ENCODE results near the gene RNASEH2B. TPM values are rescaled to one million over a fixed set of nuclear protein-coding genes. Genes with fewer than 3 reads are reported as not detected.

The RNASEH2B gene
- total and polyA plus RNA-seq, 2 donors (not counting 1 experiment from before 2014, with no cell fraction given) = 64.0 to 151 TPM

DNA sequence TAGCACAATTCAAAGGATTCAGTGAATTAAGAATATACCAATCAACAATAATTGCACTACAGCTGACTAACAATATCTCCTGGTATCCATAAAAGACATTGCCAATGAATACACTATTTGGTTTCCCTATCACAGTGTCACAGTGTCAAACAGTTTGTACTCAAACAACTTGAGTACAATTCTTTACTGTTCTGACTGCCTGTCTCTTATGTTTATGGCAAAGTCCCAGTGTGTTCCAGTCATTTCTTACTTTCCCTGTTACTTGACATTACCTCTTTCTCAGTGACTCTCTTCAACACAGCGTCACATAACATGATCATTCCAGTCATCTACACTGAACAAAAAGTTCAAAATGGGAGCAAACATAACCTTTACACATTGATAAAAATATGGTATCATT, 21.2 kb upstream of the RNASEH2B start:
- no peak overlapping the region for H3K4me3 Mint-ChIP-seq
- H3K27me3 Mint-ChIP-seq = no peaks in the 10 kb centered on the region
- ChIA-PET CTCF (interaction anchor here (1.9 kb wide), 1 partner anchor 24 kb away, joined by 6 read pairs; no protein-coding TSS in a partner anchor), POLR2A (no interaction called here)
- H3K9me3 Mint-ChIP-seq (ENCODE audit: insufficient read depth) = no peaks in the 10 kb centered on the region
- no peaks in the 10 kb centered on the region for H3K79me2 ChIP-seq (ENCODE audit: control insufficient read depth, insufficient read depth, low read length)
- no peaks in the 10 kb centered on the region for H3K36me3 ChIP-seq (replicated peaks in 1 of 2; ENCODE audit: control extremely low read depth in 1 of 2, control insufficient read depth in 1 of 2, extremely low read depth in 1 of 2, insufficient read depth in 2 of 2, low read length in 1 of 2)
- no peaks in the 10 kb centered on the region for H3K27me3 ChIP-seq (replicated peaks in 1 of 4; ENCODE audit: control extremely low read depth in 1 of 4, control insufficient read depth in 3 of 4, insufficient read depth in 4 of 4, low read length in 3 of 4)
- ATAC-seq (ENCODE audit: low read depth) (no peak), DNase-seq (no peak)
- no peak overlapping the region for H3K9ac ChIP-seq (ENCODE audit: low read length)
- intact Hi-C loops (cut with micrococcal nuclease) = no loop called here
- TF ChIP-seq EZH2 (IDR thresholded peaks at IDR 0.05; ENCODE audit: borderline replicate concordance, insufficient read depth, low read depth, low read length, poor library complexity, severe bottlenecking) = no peak
- TF ChIP-seq, protein P1, sequence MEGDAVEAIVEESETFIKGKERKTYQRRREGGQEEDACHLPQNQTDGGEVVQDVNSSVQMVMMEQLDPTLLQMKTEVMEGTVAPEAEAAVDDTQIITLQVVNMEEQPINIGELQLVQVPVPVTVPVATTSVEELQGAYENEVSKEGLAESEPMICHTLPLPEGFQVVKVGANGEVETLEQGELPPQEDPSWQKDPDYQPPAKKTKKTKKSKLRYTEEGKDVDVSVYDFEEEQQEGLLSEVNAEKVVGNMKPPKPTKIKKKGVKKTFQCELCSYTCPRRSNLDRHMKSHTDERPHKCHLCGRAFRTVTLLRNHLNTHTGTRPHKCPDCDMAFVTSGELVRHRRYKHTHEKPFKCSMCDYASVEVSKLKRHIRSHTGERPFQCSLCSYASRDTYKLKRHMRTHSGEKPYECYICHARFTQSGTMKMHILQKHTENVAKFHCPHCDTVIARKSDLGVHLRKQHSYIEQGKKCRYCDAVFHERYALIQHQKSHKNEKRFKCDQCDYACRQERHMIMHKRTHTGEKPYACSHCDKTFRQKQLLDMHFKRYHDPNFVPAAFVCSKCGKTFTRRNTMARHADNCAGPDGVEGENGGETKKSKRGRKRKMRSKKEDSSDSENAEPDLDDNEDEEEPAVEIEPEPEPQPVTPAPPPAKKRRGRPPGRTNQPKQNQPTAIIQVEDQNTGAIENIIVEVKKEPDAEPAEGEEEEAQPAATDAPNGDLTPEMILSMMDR (IDR thresholded peaks at IDR 0.05) = no peak
- no peak overlapping the region for H2AFZ ChIP-seq (ENCODE audit: insufficient read depth, low read depth, low read length, poor library complexity, severe bottlenecking)
- no peaks in the 10 kb centered on the region for H3K9me3 ChIP-seq (ENCODE audit: control extremely low read depth in 1 of 3, control insufficient read depth in 2 of 3, insufficient read depth in 1 of 3, low read length in 2 of 3)
- H3K4me1 ChIP-seq (ENCODE audit: control insufficient read depth in 2 of 2, insufficient read depth in 2 of 2, low read length in 2 of 2) = peaks cover 48% of the 10 kb centered on the region in 2 donors
- H3K4me3 ChIP-seq (ENCODE audit: control extremely low read depth in 1 of 5, extremely low read depth in 1 of 5, insufficient read depth in 1 of 5, low read depth in 2 of 5, low read length in 4 of 5) = no peak overlapping the region
- no peaks in the 10 kb centered on the region for H4K20me1 ChIP-seq (ENCODE audit: control insufficient read depth, insufficient read depth, low read length, poor library complexity, severe bottlenecking)
- whole genome bisulfite sequencing (ENCODE audit: insufficient coverage) = no CpG with 5 or more reads among the region's 1 CpG
- no peak overlapping the region for H3K27ac Mint-ChIP-seq
- no peak overlapping the region for H3K27ac ChIP-seq (ENCODE audit: low read length in 2 of 2)
- H3K4me2 ChIP-seq (replicated peaks; ENCODE audit: low read depth, low read length, poor library complexity, severe bottlenecking) = no peak overlapping the region
- H3K4me1 Mint-ChIP-seq = peaks cover 51% of the 10 kb centered on the region

DNA sequence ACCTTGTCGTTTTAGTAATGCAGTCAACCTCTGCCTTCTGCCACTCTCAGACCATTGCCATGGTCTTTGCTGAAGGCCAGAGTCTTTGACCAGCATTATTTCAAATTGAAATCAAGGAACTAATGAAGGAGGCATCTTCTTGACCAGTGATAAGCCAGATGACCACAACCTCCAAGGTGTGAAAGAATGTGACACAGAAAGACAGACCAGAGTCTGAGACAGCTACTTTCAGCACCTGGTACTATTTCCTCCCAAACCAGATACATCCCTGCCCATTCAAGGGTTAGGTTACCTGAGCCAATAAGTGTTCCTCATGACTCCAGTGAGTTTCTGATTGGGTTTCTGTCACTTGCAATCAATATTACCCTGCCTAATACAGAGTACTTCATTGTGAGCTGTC, 20.3 kb upstream of the RNASEH2B start:
- Histone ChIP-seq H3K9me3 (ENCODE audit: control extremely low read depth in 1 of 3, control insufficient read depth in 2 of 3, insufficient read depth in 1 of 3, low read length in 2 of 3) (no peaks in the 10 kb centered on the region), H3K36me3 (replicated peaks in 1 of 2; ENCODE audit: control extremely low read depth in 1 of 2, control insufficient read depth in 1 of 2, extremely low read depth in 1 of 2, insufficient read depth in 2 of 2, low read length in 1 of 2) (no peaks in the 10 kb centered on the region), H3K4me1 (ENCODE audit: control insufficient read depth in 2 of 2, insufficient read depth in 2 of 2, low read length in 2 of 2) (peaks cover 57% of the 10 kb centered on the region in 2 donors), H3K4me3 (ENCODE audit: control extremely low read depth in 1 of 5, extremely low read depth in 1 of 5, insufficient read depth in 1 of 5, low read depth in 2 of 5, low read length in 4 of 5) (no peak overlapping the region), H3K27me3 (replicated peaks in 1 of 4; ENCODE audit: control extremely low read depth in 1 of 4, control insufficient read depth in 3 of 4, insufficient read depth in 4 of 4, low read length in 3 of 4) (no peaks in the 10 kb centered on the region), H3K27ac (ENCODE audit: low read length in 2 of 2) (no peak overlapping the region), H3K4me2 (replicated peaks; ENCODE audit: low read depth, low read length, poor library complexity, severe bottlenecking) (no peak overlapping the region), H4K20me1 (ENCODE audit: control insufficient read depth, insufficient read depth, low read length, poor library complexity, severe bottlenecking) (no peaks in the 10 kb centered on the region), H3K79me2 (ENCODE audit: control insufficient read depth, insufficient read depth, low read length) (no peaks in the 10 kb centered on the region), H3K9ac (ENCODE audit: low read length) (no peak overlapping the region), H2AFZ (ENCODE audit: insufficient read depth, low read depth, low read length, poor library complexity, severe bottlenecking) (no peak overlapping the region)
- intact Hi-C loops (cut with micrococcal nuclease) = no loop called here
- Mint-ChIP-seq H3K9me3 (ENCODE audit: insufficient read depth) (no peaks in the 10 kb centered on the region), H3K4me3 (no peak overlapping the region), H3K4me1 (peaks cover 60% of the 10 kb centered on the region), H3K27me3 (no peaks in the 10 kb centered on the region), H3K27ac (no peak overlapping the region)
- POLR2A ChIA-PET = no interaction called here
- 83% methylated on average over 1 of the region's 1 CpG for WGBS (ENCODE audit: insufficient coverage)
- ATAC-seq (ENCODE audit: low read depth) (no peak), DNase-seq (no peak)
- TF ChIP-seq, protein P1 (IDR thresholded peaks at IDR 0.05) = no peak
- TF ChIP-seq EZH2 (IDR thresholded peaks at IDR 0.05; ENCODE audit: borderline replicate concordance, insufficient read depth, low read depth, low read length, poor library complexity, severe bottlenecking) = no peak
- CTCF ChIA-PET = interaction anchor here (1.9 kb wide), 1 partner anchor 23 kb away, joined by 6 read pairs; no protein-coding TSS in a partner anchor
